Activated naive CD4-positive, alpha-beta T cell (primary cell): ENCODE data around the gene MRPL43.

Experiments
- DNase-seq, 4 experiments: peaks; one replicate each; lab custom pipeline; 2025; lab: John Stamatoyannopoulos, UW

Gene MRPL43

GRCh38 chr10:101020427-101021075 lies 33.3 kb upstream of the MRPL43 start:
- DNase-seq, result no peak

- no peak for DNase-seq
These were observed 32.1 kb upstream of the MRPL43 start for GRCh38 chr10:101019440-101019703.

GRCh38 chr10:101018600-101019439 lies 31.5 kb upstream of the MRPL43 start:
- DNase-seq, result peak; percentile 35 to 57 (median 56)

DNA sequence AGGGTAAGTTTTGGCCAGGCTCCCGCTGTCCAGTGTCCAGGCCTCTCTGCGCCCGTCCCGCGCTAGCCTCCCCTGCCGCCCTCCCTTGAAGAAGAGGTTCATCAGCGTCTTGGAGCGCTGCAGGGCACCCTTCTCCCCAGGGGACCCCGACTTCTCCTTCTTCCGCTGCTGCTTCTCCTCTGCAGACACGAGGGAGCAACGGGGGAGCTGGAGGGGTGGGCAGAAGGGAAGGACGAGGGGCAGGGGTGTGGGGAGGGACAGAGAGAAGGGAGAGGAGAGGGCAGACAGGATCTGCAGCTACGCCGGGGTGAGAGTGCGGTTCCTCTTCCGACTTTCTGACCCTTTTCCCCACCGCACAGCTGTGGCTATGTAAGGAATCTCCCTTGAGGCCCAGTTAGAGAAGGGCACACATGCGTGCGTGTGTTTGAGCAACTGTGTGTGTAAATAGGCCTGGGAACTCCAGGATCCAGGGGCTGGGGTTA lies 30.9 kb upstream of the MRPL43 start:
- DNase-seq, result no peak

GRCh38 chr10:101016814-101017213 lies 29.5 kb upstream of the MRPL43 start:
- DNase-seq, result no peak

GRCh38 chr10:101015582-101015973 lies 28.3 kb upstream of the MRPL43 start:
- DNase-seq, result no peak

DNA sequence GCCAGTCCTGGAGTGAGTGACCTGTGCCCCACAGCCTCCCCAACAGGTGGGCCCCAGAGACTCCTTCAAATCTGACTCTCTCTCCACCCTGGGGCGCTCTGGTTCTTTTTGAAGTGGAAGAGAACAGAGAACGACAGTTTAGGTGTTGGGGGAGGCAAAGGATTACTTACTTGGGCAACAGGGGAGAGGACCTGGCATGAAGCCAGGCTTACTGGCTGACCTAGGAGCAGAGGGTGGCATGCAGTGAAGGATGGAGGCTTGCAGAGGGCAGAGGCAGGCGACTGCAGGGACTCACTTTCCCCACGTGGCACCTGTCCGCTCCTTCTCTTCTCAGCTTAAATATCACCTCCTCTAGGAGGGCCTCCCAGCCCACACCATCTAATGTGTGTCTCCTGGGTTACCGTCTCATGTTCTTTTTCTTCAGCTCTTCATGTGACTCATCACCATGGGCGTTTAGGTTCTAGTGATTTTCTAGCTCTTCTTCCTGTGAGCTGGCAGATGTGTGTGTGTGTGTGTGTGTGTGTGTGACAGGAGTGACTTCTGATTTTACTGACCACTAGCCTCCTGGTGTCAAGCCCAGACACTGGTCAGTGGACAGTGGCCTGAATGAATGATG lies 27.8 kb upstream of the MRPL43 start:
- no peak for DNase-seq

- DNase-seq, result peak; percentile 32 to 76 (median 58)
These were observed 27.1 kb upstream of the MRPL43 start for GRCh38 chr10:101014230-101014884.

- DNase-seq, result no peak
These were observed 26.1 kb upstream of the MRPL43 start for GRCh38 chr10:101013365-101013825.

GRCh38 chr10:101012525-101013364 lies 25.4 kb upstream of the MRPL43 start:
- DNase-seq, result peak in 3 of 4 experiments; percentile 48 to 64 (median 48)

DNA sequence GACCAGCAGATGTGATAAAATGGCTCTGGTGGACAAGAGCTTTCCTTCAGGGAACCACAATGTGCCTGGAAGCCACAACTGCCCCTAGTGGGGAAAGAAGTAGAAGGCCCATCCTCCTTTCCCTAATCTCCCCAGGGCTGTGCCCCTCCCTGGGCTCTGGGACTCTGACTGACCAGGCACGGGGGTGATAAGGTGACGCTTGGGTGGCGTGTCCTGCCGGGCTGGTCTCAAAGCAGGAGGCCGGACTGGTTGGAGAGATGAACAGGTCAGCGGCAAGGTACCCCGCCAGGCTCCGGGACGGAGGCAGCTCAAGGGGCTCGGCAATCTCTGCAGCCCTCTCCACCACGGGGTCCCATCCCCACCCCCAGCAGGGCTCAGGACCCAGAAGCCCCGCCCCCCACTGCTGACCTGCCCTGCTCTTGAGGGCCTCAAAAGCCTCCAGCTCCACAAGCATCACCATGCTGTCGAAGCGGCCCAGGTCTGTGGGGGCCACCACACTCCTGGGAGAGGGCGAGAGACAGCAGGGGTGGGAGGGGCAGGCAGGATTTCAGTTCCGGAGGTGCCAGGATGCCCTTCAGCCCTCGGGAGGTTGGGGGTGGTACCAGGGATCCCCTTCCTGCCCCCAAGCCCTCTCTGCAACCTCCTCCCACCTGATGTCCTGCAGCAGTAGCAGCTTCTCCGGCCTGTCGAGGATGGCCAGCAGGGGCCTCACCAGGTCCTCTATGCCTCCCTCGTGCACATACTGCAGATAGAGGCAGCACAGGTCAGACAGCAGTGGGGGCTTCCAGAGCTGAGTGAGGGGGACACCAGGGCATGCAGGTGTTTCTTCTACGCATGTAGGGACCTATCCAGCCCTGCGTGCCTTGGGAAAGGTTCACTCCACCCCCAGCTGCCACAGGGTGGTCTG lies 24.5 kb upstream of the MRPL43 start:
- no peak for DNase-seq

DNA sequence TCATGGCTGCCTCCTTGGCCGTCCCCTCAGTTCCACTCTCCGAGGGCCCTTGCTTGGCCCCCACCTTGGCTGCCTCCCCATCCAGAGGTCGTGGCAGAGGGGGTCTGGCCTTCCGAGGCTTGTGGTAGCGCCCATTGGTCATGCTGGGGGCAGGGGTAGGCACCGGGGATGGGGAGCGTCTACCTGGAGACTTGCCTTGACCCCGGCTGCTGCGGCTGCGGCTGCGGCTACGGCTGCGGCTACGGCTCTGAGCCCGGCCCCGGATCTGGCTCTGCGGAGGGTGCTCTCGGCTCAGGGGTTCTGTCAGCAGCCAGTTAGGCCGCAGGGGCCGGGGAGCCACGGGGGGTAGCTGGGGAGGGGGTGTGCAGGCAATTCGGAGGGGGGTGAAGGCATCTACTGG lies 23.0 kb upstream of the MRPL43 start:
- DNase-seq, result no peak

DNA sequence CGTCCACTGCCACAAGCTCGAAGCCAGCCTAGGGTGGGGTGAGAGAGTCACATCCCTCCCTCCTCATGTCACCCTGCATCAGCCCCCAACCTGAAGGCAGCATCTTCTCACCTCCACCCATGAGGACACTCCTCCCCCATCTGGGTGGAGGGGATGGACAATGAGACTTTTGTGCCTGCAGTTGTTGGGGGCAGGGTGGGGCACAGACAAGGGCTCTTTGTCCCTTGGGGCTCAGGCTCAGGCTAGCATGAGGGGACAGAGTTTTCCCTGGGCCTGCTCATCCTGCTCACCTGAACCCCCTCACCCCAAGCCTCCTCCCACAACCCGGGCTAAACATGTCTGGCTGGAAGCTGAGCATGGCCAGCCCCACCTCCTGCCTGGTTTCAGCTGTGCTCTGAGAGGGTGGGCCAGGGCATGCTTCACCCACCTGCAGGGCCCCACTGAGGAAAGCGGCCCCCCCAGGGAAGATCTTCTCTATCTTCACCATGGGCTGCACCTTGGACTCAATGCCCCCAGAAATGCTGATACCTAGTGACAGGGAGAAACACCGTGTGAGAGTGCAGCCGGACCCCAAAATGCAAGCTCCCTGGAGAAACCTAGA lies 21.6 kb upstream of the MRPL43 start:
- DNase-seq, result no peak

- DNase-seq, result no peak
These were observed 20.9 kb upstream of the MRPL43 start for GRCh38 chr10:101007915-101008822.

DNA sequence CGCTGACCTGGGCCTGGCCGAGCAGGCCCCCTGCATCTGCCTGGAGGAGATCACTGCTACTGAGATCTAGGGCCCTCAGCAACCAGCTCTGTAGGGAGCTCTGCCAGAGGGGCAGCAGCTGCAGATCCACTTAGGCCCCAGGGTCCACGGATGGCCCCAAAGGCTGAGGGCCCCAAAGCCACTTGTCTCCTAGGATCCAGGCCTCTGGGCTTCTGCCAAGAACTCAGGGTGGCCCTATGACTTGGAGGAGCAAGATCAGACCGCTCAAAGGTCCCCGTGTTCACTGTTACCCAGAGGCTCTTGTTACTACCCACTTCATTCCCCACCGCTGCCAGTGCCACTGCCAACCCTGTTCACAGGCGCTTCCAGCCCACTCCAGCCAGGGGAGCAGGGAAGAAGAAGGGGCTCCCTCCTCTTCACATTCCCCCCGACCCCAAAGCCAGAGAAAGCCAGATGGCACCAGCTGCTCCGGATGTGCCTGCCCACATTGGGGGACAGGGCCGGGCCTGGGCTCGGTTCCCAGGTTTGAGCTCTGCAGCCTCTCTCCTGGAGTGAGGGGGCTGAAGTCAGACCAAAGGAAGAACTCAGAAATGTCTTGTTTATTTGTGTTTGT lies 19.9 kb upstream of the MRPL43 start:
- no peak for DNase-seq

- DNase-seq, result no peak
These were observed 19.3 kb upstream of the MRPL43 start for GRCh38 chr10:101006593-101007098.

- no peak for DNase-seq
These were observed 18.7 kb upstream of the MRPL43 start for GRCh38 chr10:101005869-101006567.

DNA sequence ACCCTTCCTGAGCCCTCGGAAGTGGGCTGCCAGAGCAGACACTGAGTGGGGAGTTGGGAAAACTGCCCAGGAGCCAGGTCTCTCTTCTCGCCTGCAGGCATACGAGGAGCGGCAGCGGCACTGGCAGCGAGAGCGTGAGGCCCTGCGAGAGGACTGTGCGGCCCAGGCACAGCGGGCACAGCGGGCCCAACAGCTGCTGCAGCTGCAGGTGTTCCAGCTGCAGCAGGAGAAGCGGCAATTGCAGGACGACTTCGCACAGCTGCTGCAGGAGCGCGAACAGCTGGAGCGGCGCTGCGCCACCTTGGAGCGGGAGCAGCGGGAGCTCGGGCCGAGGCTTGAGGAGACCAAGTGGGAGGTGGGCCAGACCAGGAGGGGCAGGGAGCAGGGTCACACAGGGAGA lies 18.1 kb upstream of the MRPL43 start:
- no peak for DNase-seq
